ENCODE results near the gene CAV1.

DNA sequence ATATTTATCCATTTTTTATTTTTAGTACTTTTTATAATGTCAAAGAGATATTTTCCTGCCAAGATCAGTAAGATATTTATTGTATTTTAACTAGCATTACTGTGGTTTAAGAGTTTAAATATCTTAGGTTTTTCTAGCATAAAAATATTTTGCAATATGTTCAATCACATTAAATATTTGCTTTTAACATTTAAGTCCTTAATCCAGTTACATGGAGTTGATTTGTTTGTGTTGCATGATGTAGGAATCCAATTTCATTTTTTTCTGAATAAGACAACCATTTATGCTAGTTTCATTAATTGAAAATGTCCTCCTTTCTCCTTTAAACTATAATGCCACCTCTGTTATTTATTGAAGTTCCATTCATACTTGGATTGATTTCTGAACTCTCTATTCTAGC, 41.8 kb downstream of the CAV1 start:
- TF ChIP-seq, protein P1, sequence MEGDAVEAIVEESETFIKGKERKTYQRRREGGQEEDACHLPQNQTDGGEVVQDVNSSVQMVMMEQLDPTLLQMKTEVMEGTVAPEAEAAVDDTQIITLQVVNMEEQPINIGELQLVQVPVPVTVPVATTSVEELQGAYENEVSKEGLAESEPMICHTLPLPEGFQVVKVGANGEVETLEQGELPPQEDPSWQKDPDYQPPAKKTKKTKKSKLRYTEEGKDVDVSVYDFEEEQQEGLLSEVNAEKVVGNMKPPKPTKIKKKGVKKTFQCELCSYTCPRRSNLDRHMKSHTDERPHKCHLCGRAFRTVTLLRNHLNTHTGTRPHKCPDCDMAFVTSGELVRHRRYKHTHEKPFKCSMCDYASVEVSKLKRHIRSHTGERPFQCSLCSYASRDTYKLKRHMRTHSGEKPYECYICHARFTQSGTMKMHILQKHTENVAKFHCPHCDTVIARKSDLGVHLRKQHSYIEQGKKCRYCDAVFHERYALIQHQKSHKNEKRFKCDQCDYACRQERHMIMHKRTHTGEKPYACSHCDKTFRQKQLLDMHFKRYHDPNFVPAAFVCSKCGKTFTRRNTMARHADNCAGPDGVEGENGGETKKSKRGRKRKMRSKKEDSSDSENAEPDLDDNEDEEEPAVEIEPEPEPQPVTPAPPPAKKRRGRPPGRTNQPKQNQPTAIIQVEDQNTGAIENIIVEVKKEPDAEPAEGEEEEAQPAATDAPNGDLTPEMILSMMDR (conservative IDR thresholded peaks at IDR 0.05; ENCODE audit: low read length), result no peak
- no peak for TF ChIP-seq EZH2phosphoT487 (IDR thresholded peaks at IDR 0.05; ENCODE audit: borderline replicate concordance)
